K562 (cell line): ENCODE measurements around the gene POLRMT. TPM values are rescaled to one million over a fixed set of nuclear protein-coding genes. Genes with fewer than 3 reads are reported as not detected.

ENCODE experiments used
- AFF4 ChIP-seq: sonication (generic); formaldehyde crosslinking; IDR thresholded peaks from 2 replicates; pipeline ENCODE4 v1.8.0; 2023; ENCODE audit warnings: mild to moderate bottlenecking, missing genetic modification reagents
- BRD4 ChIP-seq: fragments of 200-600 bp; sonication (generic); IDR thresholded peaks from 2 replicates; pipeline ENCODE4 v1.6.1; 2017; ENCODE audit warnings: inconsistent platforms
- CBX1 ChIP-seq: sonication (generic); IDR thresholded peaks from 2 replicates; pipeline ENCODE4 v1.6.1; 2016; ENCODE audit warnings: antibody characterized with exemption, low read depth, mild to moderate bottlenecking
- CBX5 ChIP-seq: IDR thresholded peaks from 2 replicates; pipeline ENCODE4 v1.6.1; 2014; ENCODE audit warnings: low read depth, borderline replicate concordance
- CREB3 ChIP-seq: fragments of 450-650 bp; conservative IDR thresholded peaks from 2 replicates; pipeline ENCODE4 v1.6.1; 2016; ENCODE audit warnings: missing genetic modification characterization, low read depth, mild to moderate bottlenecking, missing compliant biosample characterization, moderate library complexity
- ESRRB ChIP-seq: fragments of 250-450 bp; sonication (Bioruptor Pico); IDR thresholded peaks from 2 replicates; pipeline ENCODE4 v1.5.0; 2020; ENCODE audit warnings: mild to moderate bottlenecking, moderate library complexity, borderline replicate concordance
- FIP1L1 ChIP-seq: fragments of 200-400 bp; formaldehyde crosslinking; IDR thresholded peaks from 2 replicates; pipeline ENCODE4 v1.6.1; 2018; ENCODE audit warnings: mild to moderate bottlenecking, low read depth, low read length; ENCODE audit not compliant: poor library complexity, severe bottlenecking
- FOSL1 ChIP-seq: fragments of 200-800 bp; sonication (Bioruptor generic); conservative IDR thresholded peaks from 2 replicates; pipeline ENCODE4 v1.6.1; 2016; ENCODE audit warnings: missing genetic modification characterization, missing compliant biosample characterization
- HCFC1 ChIP-seq: IDR thresholded peaks from 2 replicates; pipeline ENCODE4 v1.6.1; 2012; ENCODE audit warnings: low read depth, low read length, improper control_type of control experiment
- HDAC1 ChIP-seq, 2 experiments: fragments of 450-650 bp; IDR thresholded peaks; 2 replicates each; pipeline ENCODE4 v1.6.1; 2016 to 2017; ENCODE audit warnings: inconsistent platforms in 1 of 2, mild to moderate bottlenecking in 1 of 2, moderate library complexity in 1 of 2
- HLTF ChIP-seq: fragments of 450-650 bp; IDR thresholded peaks from 2 replicates; pipeline ENCODE4 v1.6.1; 2016
- MNT ChIP-seq, 2 experiments: fragments of 450-650 bp; conservative IDR thresholded peaks; 2 replicates each; pipeline ENCODE4 v1.6.1; 2017; ENCODE audit warnings: mild to moderate bottlenecking in 2 of 2, moderate library complexity in 2 of 2
- RUNX1 ChIP-seq: sonication (generic); IDR thresholded peaks from 2 replicates; pipeline ENCODE4 v1.6.1; 2016; ENCODE audit warnings: antibody characterized with exemption, low read depth
- SRSF3 ChIP-seq: fragments of 200-400 bp; formaldehyde crosslinking; IDR thresholded peaks from 2 replicates; pipeline ENCODE4 v1.6.1; 2016; ENCODE audit warnings: mild to moderate bottlenecking, low read length, moderate library complexity; ENCODE audit not compliant: insufficient read depth
- SUPT5H ChIP-seq: fragments of 450-650 bp; IDR thresholded peaks from 2 replicates; pipeline ENCODE4 v1.6.1; 2016
- TARDBP ChIP-seq: fragments of 450-650 bp; IDR thresholded peaks from 2 replicates; pipeline ENCODE4 v1.6.1; 2016
- TEAD1 ChIP-seq, 2 experiments: fragments of 450-650 bp in 1 of 2; sonication (generic) in 1 of 2; formaldehyde crosslinking; IDR thresholded peaks; 2 replicates each; pipeline versions ENCODE4 v1.4.0 to v1.8.0; 2020 to 2022; ENCODE audit warnings: mild to moderate bottlenecking in 2 of 2, missing genetic modification reagents in 1 of 2
- XRCC5 ChIP-seq: fragments of 200-400 bp; formaldehyde crosslinking; IDR thresholded peaks from 2 replicates; pipeline ENCODE4 v1.6.1; 2017; ENCODE audit warnings: low read depth, mild to moderate bottlenecking, low read length
- ZHX1 ChIP-seq: fragments of 150-350 bp; conservative IDR thresholded peaks from 2 replicates; pipeline ENCODE4 v1.6.1; 2014; ENCODE audit warnings: low read length
- polyA plus RNA-seq, 8 experiments: library from polyadenylated mRNA; depleted of rRNA in 4 of 8; stranded (reverse) in 5 of 8; unstranded in 3 of 8; fragments of >200 nt; fragmentation: Nextera tagmentation in 2 of 8; fragmentation: Illumina TruSeq in 1 of 8; extraction: Ambion mirVana in 2 of 8; extraction: Trizol in 1 of 8; gene quantifications; 2 replicates each; pipeline versions ENCODE4 v1.2.1 to v1.2.3, GENCODE V29; 2011 to 2014; ENCODE audit warnings: inconsistent platforms in 1 of 8, missing spikeins in 1 of 8
- total RNA-seq, 7 experiments: library from RNA; depleted of rRNA in 6 of 7; stranded (reverse); fragments of >200 nt in 6 of 7; fragmentation: Illumina TruSeq in 2 of 7; extraction: Trizol in 2 of 7; gene quantifications; 2 replicates each; pipeline versions ENCODE4 v1.2.1 to v1.2.3, GENCODE V29; 2011 to 2021; ENCODE audit warnings: low replicate concordance in 1 of 7

The POLRMT gene
- total and polyA plus RNA-seq, 9 of the 15 experiments (the other 6 are each of a cell fraction or from before 2014, with no cell fraction given), result 30.3 to 144 (median 68.0) TPM

GRCh38 chr19:639253-640160 lies 6.2 kb upstream of the POLRMT start, which contains the start of gene FGF22 (continued):
- no peak for TF ChIP-seq TARDBP
- 0 out of 2 replicates have a peak, but pooled peaks have one; percentile 41 for TF ChIP-seq FOSL1 (tag)
- no peak for TF ChIP-seq RUNX1
- TF ChIP-seq HCFC1, result no peak
- TF ChIP-seq CREB3 (tag), result no peak
- peak in 1 of 2 experiments; percentile 67; a peak in 2 of 4 replicates for TF ChIP-seq HDAC1 (IDR thresholded peaks at IDR 0.05)
- no peak for TF ChIP-seq ESRRB (CRISPR knock-in tag)
- TF ChIP-seq AFF4 (CRISPR knock-in tag), result no peak
- TF ChIP-seq FIP1L1, result no peak
- no peak for TF ChIP-seq TEAD1 (CRISPR knock-in tag; IDR thresholded peaks at IDR 0.05)
- TF ChIP-seq MNT (conservative IDR thresholded peaks at IDR 0.05), result peak; percentile 63 to 79
- peak; percentile 51; the same call in 1 of the 2 replicates for TF ChIP-seq SUPT5H
- TF ChIP-seq BRD4, result no peak
- no peak for TF ChIP-seq SRSF3
- TF ChIP-seq CBX1, result no peak
- no peak for TF ChIP-seq XRCC5
- TF ChIP-seq ZHX1, result no peak
- TF ChIP-seq CBX5, result no peak
- no peak for TF ChIP-seq HLTF
